Measurements from ENCODE around the gene FOXR2. TPM values are rescaled to one million over a fixed set of nuclear protein-coding genes. Genes with fewer than 3 reads are reported as not detected.

FOXR2 gene
- total RNA-seq, 2 experiments from 2014 or later, result not detected

DNA sequence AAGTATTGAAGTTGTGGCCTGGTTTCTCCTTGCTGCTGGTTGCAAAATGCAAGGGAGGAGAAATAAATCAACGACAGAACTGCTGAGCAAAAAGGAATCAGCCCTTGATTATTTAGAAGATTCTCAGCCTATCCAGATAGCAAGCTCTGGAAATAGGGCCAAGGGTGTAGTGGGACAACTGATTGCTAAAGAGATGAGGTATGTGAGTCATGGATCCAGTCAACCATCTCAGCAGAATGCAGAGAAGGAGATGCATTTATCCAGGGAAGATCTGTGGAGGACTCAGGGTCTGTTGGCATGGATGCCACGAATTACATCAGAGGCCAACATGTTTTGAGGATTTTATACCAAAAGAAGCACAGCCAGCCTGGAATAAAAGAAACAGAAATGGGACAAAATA is 36.7 kb downstream of the FOXR2 start:
- H3K4me3 ChIP-seq (ENCODE audit: low read length), result no peak overlapping the region
- no peaks in the 10 kb centered on the region for H3K36me3 ChIP-seq (ENCODE audit: insufficient read depth, low read length)
- H3K27me3 Mint-ChIP-seq, result no peaks in the 10 kb centered on the region
- no peaks in the 10 kb centered on the region for H3K36me3 Mint-ChIP-seq (ENCODE audit: low read depth)
- H3K4me1 Mint-ChIP-seq (ENCODE audit: low read depth), result no peaks in the 10 kb centered on the region
- ATAC-seq (ENCODE audit: poor library complexity), result no peak
- ChIA-PET POLR2A (no interaction called here), CTCF (no interaction called here)
- intact Hi-C loops (cut with DNase I, micrococcal nuclease), result no loop called here
- H3K4me3 Mint-ChIP-seq, result no peak overlapping the region
- H3K27me3 ChIP-seq (ENCODE audit: control insufficient read depth in 1 of 2, insufficient read depth in 2 of 2, low read length in 2 of 2), result no peaks in the 10 kb centered on the region
- DNase-seq, result no peak
- no peak overlapping the region for H3K27ac ChIP-seq (ENCODE audit: low read depth in 1 of 2, low read length in 2 of 2)
- no peaks in the 10 kb centered on the region for H3K4me1 ChIP-seq (ENCODE audit: insufficient read depth, low read length)
- TF ChIP-seq CTCF (IDR thresholded peaks at IDR 0.05), result no peak
- no peaks in the 10 kb centered on the region for H3K9me3 Mint-ChIP-seq
- no peaks in the 10 kb centered on the region for H3K9me3 ChIP-seq (ENCODE audit: control insufficient read depth in 1 of 2, insufficient read depth in 1 of 2, low read length in 2 of 2)
- no peak overlapping the region for H3K27ac Mint-ChIP-seq

DNA sequence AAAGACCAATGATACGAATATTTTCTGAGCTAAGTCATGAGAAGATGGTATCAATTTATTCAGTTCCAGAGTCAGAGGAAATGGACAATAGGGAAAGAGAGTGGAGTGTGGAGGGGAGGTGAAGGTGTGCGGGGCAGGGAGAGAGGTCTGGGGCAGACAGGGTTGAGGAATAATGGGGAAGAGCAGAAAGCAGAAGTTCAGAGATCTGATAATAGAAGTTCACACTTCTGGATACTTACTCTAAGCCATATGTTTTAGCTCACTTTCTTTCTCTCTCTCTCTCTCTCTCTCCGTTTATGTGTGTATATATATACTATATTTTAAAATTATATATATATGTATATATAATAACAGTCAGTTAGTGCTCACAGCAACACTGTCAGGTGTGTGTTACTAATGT is 40.4 kb downstream of the FOXR2 start:
- Histone ChIP-seq H3K27me3 (ENCODE audit: control insufficient read depth in 1 of 2, insufficient read depth in 2 of 2, low read length in 2 of 2) (no peaks in the 10 kb centered on the region), H3K4me3 (ENCODE audit: low read length) (no peak overlapping the region), H3K36me3 (ENCODE audit: insufficient read depth, low read length) (no peaks in the 10 kb centered on the region), H3K27ac (ENCODE audit: low read depth in 1 of 2, low read length in 2 of 2) (no peak overlapping the region), H3K4me1 (ENCODE audit: insufficient read depth, low read length) (no peaks in the 10 kb centered on the region), H3K9me3 (ENCODE audit: control insufficient read depth in 1 of 2, insufficient read depth in 1 of 2, low read length in 2 of 2) (no peaks in the 10 kb centered on the region)
- Mint-ChIP-seq H3K4me3 (no peak overlapping the region), H3K27me3 (no peaks in the 10 kb centered on the region), H3K4me1 (ENCODE audit: low read depth) (no peaks in the 10 kb centered on the region), H3K36me3 (ENCODE audit: low read depth) (no peaks in the 10 kb centered on the region), H3K9me3 (no peaks in the 10 kb centered on the region), H3K27ac (no peak overlapping the region)
- intact Hi-C loops (cut with DNase I, micrococcal nuclease), result no loop called here
- DNase-seq (no peak), ATAC-seq (ENCODE audit: poor library complexity) (no peak)
- POLR2A ChIA-PET, result no interaction called here
- no peak for TF ChIP-seq CTCF (IDR thresholded peaks at IDR 0.05)
- CTCF ChIA-PET, result no interaction called here

DNA sequence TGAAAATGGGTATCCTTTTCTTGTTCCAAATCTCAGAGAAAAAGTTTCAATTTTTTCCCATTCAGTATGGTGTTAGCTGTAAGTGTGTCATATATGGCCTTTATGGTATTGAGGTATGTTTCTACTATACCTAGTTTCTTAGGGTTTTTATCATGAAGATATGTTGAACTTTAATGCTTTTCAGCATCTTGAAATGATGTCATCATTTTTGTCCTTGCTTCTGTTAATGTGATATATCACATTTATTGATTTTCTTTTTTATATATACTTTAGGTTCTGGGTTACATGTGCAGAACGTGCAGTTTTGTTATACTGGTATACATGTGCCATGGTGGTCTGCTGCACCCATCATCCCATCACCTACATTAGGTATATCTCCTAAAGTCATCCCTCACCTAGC is 44.9 kb downstream of the FOXR2 start:
- no peak for DNase-seq
- ChIA-PET CTCF (no interaction called here), POLR2A (no interaction called here)
- intact Hi-C loops (cut with DNase I, micrococcal nuclease), result no loop called here
- no peaks in the 10 kb centered on the region for H3K36me3 Mint-ChIP-seq (ENCODE audit: low read depth)
- H3K9me3 Mint-ChIP-seq, result no peaks in the 10 kb centered on the region
- H3K4me3 ChIP-seq (ENCODE audit: low read length), result no peak overlapping the region
- H3K4me1 ChIP-seq (ENCODE audit: insufficient read depth, low read length), result no peaks in the 10 kb centered on the region
- no peak overlapping the region for H3K27ac ChIP-seq (ENCODE audit: low read depth in 1 of 2, low read length in 2 of 2)
- no peak for ATAC-seq (ENCODE audit: poor library complexity)
- H3K4me1 Mint-ChIP-seq (ENCODE audit: low read depth), result no peaks in the 10 kb centered on the region
- no peak for TF ChIP-seq CTCF (IDR thresholded peaks at IDR 0.05)
- H3K4me3 Mint-ChIP-seq, result no peak overlapping the region
- H3K36me3 ChIP-seq (ENCODE audit: insufficient read depth, low read length), result no peaks in the 10 kb centered on the region
- H3K27ac Mint-ChIP-seq, result no peak overlapping the region
- H3K9me3 ChIP-seq (ENCODE audit: control insufficient read depth in 1 of 2, insufficient read depth in 1 of 2, low read length in 2 of 2), result no peaks in the 10 kb centered on the region
- H3K27me3 ChIP-seq (ENCODE audit: control insufficient read depth in 1 of 2, insufficient read depth in 2 of 2, low read length in 2 of 2), result no peaks in the 10 kb centered on the region
- no peaks in the 10 kb centered on the region for H3K27me3 Mint-ChIP-seq

Other genes starting within 250 kb of the FOXR2 start
- gene MAGEH1, start 171.3 kb upstream of the FOXR2 start, total RNA-seq, result 10 to 100 TPM; 17.7 to 18.7 TPM
- gene USP51, start 133.6 kb upstream of the FOXR2 start, total RNA-seq, result 1 to 10 TPM; 2.3 TPM
- gene RRAGB, start 94.3 kb downstream of the FOXR2 start, total RNA-seq, result 1 to 10 TPM; 7.0 to 8.5 TPM

Measured in CD4-positive, alpha-beta T cell (primary cell).